HEK293 (cell line): ENCODE results near the gene GAL3ST3.

Source experiments
- CTCF ChIP-seq: fragments of 450-650 bp; formaldehyde crosslinking; IDR thresholded peaks from 2 replicates; pipeline ENCODE4 v1.5.1; 2016; ENCODE audit warnings: missing biosample characterization, missing genetic modification characterization
- ZNF138 ChIP-seq: fragments of 450-650 bp; formaldehyde crosslinking; IDR thresholded peaks from 2 replicates; pipeline ENCODE4 v1.5.1; 2016; ENCODE audit warnings: missing biosample characterization, missing genetic modification characterization, borderline replicate concordance
- ZNF561 ChIP-seq: fragments of 450-650 bp; IDR thresholded peaks from 2 replicates; pipeline ENCODE4 v1.5.1; 2018; ENCODE audit warnings: missing biosample characterization, missing genetic modification characterization, borderline replicate concordance

GRCh38 chr11:66068154-66068821, 19.3 kb upstream of the GAL3ST3 start:
- no peak for TF ChIP-seq ZNF561 (tag by site-specific recombination)
- TF ChIP-seq ZNF138, result no peak
- peak; percentile 67 for TF ChIP-seq CTCF (tag by site-specific recombination)
